HK-2 (cell line): ENCODE results near the gene SMG6.
A peak's percentile ranks its signal among the peaks of the same experiment; 100 is the strongest.

Experiments used
- DNase-seq: peaks from one replicate; pipeline ENCODE4 v3.0.0-alpha.2; 2018; ENCODE audit not compliant: unreplicated experiment

SMG6 gene

DNA sequence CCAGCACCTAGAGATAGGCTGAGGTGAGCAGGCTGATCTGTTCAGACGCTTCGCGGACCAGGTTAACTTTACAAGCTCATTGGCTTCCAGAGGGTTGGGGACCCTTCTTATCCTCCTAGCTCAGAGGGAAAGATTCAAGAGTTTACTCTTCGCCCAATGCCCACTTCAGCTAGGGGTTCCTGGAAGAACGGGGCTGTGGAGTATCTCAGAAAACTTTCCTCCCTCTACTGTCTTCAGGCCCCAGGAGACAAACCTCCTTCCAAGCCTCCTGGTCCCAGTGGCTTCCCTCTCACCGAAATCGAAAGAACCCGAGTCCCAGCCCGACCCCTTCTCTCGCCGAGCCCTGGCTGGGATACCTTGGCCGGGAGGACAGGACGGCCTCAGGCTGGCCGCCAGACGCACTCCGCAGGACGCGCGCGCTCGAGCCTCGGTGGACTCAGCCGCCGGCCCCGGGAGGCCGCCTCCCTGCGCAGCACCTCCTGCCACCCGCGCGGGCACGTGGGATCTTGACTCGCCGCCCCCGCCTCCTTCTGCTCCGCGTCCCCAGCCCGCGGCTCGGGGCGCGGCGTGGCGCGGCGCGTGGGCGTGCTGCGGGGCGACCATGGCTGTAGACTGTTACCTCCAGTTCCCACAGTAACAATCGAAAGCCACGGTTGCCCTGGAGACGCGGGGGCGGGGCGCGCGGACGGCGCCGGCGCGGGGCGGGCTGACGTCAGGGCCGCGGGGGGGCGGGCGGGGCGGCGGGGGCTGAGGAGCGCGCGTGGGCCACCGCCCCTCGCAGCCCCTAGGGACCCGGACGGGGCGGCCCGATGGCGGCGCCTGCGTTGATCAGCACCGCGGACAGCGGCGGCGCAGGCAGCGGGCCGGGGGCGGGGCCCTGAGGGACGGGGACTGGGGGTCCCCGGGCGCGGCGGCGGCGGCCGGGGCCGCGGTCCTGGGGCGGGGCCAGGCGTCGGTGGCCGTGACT lies 254.0 kb downstream of the SMG6 start:
- peak; percentile 87 for DNase-seq

DNA sequence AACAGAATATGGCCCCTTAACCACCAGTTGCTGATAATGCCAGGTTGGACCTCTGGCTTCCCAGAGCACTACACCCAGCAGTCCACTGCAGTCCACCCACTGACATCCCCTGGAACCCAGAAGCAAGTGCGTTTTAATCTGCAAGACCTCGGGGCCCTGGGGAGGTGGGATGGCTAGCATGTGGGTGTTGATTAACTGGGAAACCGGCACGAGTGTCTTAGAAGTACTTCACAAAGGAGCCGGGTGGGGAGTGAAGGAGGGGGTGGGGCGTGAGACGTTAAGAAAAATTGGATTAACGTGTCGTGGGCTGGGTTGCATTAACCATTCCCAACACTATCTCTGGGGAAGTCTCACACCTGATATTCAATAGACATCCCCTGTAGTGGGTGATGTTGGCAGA lies 254.8 kb downstream of the SMG6 start:
- DNase-seq: no peak

DNA sequence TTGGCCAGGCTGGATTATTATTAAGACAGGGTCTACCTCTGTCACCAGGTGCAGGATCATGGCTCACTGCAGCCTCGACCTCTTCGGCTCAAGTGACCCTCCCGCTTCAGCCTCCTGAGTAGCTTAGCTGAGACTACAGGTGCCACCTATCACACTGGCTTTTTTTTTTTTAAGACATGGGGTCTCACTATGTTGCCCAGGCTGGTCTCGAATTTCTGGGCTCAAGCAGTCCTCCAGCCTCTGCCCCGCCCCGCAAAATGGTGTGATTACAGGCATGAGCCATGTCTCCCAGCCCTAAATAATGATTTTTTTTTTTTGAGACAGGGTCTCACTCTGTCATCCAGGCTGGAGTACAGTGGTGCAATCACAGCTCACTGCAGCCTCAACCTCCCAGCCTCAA lies 256.0 kb downstream of the SMG6 start:
- DNase-seq: no peak

DNA sequence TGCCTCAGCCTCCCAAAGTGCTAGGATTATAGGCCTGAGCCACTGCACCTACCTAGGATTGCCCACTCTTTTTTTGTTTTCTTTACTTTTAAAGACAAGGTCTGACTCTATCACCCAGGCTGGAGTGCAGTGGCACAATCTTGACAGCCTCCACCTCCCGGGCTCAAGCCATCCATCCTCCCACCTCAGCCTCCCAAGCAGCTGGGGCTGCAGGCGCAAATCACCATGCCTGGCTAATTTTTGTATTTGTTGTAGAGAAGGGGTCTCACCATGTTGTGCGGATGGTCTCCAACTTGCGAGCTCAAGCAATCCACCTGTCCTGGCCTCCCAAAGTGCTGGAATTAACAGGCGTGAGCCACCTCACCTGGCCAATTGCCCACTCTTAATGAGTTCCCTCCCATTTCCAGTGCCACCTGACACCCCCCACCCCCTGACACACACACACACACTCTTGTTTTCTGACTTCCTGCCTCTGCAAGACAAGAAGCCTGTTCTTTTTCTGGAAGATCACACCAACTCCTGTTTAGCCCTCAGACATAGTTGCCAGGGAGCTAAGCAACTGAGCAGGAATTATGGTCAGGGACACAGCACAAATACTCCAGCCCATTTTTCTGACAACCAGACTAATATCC lies 259.2 kb downstream of the SMG6 start:
- no peak for DNase-seq

DNA sequence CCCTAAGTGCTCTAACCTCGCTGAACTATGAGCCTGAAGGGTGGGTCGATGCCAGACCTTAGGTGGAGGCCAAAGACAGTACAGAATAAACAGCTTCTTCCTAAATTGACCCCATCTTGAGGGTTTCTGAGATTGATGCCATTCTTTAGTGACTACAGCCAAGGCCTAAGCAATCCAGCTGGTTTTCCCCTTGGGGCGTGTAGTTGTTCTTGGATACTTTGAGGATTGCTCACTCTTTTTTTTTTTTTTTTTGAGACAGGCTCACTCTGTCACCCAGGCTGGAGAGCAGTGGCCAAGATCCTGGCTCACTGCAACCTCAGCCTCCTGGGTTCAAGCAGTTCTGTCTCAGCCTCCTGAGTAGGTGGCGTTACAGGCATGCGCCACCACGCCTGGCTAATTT lies 259.8 kb downstream of the SMG6 start:
- no peak for DNase-seq

DNA sequence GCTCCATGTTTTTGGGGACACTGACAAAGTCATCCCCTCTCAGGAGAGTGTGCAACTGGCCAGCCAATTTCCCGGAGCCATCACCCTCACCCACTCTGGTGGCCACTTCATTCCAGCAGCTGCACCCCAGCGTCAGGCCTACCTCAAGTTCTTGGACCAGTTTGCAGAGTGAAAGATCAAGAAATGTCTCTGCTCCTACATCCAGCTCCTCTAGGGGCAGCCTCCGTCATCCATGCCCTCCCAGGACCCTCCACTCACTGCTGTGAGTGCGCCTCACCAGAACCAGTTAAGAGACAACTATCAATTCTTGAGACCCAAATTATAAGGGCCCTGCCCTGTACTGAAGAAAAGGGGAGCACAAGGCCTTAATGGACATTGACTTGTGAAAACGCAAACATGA lies 260.7 kb downstream of the SMG6 start:
- DNase-seq: no peak

DNA sequence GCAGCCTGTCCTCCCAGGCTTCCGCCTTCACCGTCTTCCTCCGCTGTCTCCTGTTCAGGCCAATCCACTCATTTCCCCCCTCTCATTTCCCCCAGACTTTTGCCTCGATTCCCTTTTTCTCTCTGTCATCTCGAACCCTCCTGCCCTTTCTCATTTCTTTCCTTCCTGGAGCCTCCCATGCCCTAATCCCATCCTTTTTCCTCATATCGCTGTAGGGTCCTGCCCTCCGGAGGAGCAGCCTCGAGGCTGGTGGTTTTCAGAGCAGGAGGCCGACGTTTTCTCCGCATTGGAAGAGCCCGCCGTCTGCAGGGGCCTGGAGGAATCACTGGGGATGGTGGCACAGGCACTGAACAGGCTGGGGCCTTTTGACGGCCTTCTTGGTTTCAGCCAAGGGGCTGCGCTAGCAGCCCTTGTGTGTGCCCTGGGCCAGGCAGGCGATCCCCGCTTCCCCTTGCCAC lies 261.2 kb downstream of the SMG6 start:
- DNase-seq: peak; percentile 32

DNA sequence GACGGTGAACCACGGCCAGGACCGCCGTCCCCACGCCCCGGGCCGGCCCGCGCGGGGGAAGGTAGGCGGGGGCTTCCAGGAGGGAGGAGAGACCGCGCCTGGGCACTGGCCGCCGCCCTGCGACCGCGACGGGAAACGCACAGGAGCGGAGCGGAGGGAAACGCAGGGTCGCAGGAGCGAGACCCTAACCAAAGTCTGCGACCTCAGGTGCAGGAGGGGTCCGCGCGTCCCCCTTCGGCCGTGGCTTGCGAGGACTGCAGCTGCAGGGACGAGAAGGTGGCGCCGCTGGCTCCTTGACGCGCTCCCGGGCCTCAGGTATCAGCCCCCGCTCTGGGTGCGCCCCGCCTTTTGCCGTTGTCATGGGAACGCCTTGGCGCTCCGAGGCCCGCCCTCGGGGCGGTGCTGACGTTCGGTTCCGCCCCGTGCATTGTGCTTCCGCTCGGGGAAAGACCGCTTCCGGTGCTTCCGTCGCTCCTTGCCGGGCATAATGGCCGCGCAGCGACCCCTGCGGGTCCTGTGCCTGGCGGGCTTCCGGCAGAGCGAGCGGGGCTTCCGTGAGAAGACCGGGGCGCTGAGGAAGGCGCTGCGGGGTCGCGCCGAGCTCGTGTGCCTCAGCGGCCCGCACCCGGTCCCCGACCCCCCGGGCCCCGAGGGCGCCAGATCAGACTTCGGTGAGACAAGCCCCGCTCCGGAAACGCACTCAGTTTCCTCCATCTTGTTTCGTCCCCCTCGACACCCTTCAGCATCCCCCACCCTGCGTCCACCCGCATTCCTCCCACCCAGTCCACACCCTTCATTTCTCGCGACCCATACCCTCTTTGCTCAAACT lies 261.8 kb downstream of the SMG6 start, which contains the start of gene OVCA2:
Gene OVCA2, plus strand, starts transcription at position 462 of the 829 bp plus-strand sequence. Its CDS starts 26 bp downstream, at position 488.
- peak; percentile 95 for DNase-seq

DNA sequence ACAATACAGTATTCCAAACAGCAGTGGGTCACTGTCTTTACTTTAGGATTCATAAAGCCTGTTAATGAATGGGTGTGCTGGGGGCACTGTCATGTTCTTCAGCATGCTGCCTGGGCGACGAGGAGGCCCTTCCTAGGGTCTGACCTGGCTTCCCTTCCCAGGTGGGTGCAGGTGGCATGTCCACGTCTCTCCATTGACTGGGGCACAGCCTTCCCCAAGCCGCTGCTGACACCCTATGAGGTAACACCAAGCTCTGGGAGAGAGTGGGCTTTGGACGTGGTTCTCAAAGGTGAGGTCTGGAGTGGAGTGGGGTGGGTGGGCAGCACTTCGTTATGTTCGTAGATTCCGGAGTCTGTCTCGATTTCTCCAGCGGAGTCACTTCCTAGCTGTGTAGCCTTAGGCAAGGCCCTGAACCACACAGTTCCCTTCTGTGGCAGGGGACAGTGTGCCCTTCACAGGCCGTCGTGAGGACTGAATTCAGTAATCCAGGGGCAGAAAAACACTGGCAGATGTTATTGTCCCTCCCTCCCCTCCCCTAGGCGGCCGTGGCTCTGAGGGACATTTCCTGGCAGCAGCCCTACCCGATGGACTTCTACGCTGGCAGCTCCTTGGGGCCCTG lies 262.5 kb downstream of the SMG6 start:
- DNase-seq: no peak

DNA sequence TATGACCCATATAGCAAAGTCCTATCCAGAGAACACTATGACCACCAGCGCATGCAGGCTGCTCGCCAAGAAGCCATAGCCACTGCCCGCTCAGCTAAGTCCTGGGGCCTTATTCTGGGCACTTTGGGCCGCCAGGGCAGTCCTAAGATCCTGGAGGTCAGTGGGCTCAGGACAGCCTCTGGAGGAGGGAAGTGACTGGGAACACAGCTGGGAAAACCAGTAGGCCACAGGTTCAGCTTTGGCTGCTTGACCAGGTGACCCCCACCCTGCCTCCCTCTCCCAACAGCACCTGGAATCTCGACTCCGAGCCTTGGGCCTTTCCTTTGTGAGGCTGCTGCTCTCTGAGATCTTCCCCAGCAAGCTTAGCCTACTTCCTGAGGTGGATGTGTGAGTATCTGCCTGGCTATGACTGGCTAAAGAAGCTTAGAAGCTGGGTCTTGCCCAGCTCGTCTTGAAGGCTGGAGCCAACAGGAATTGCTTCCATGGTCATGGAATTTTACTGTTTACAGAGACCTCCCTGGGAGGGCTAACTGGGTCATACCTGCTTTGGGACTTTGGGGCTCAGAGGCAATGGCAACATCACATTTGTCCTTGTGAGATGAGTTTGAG lies 263.3 kb downstream of the SMG6 start:
- DNase-seq: no peak

DNA sequence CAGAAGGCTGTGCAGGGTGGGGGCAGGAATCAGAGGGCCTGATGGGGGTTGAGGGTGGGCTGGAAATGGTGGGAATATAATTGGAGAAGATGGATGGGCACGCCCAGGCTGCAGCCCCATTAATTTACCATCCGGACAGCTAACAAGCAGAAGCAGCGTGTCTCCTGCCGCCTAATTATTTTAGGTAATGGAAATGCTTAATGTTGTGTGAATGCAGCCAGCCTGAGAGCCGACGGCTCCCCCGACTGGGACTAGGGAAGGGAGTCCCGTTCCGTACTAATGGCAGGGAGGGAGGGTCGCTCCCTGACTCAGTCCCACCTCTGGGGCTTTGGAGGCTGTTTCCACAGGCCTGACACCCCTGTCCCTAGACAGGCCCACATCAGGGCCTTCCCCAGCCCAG lies 266.4 kb downstream of the SMG6 start:
- DNase-seq: no peak

DNA sequence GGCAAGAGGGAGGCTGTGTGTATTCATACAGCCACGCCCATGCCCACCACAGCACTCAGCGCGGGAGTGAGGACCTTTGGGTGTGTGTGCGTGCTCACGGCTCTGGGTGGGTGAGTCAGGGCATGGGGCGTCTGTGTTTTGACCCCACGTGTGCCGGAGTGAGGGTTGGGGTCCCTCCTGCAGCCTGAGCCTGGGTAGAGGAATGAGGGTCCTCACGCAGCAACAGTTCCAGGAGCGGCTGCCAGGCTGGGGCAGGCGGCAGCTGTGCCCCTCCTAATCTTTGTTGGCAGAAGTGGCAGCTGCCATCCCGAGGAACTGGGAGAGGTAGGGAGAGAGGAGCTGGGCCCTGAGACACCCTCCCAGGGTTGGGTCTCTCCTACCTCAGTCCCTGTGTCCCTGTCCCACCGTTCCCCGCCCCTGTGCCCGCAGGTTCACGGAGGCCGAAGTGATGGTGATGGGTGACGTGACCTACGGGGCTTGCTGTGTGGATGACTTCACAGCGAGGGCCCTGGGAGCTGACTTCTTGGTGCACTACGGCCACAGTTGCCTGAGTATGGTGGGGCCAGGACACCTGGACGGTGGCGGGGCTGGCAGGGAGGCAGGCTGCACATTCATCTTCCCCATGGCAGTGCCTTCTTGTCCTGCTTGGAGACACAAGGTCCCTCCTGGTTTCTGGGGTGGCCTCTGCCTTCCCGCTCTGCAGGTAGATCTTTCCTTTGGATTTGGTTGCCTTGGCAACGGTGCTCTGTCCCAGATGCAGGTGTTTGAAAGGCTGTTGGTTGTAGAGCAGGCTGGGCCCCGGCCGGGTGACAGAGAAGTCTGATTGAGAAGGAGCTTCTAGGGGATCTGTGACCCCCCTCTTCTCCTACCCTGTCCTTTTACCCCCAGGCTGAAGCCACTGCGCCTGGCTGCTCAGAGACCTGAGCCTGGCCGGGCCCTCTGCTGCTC lies 267.8 kb downstream of the SMG6 start:
- DNase-seq: no peak

DNA sequence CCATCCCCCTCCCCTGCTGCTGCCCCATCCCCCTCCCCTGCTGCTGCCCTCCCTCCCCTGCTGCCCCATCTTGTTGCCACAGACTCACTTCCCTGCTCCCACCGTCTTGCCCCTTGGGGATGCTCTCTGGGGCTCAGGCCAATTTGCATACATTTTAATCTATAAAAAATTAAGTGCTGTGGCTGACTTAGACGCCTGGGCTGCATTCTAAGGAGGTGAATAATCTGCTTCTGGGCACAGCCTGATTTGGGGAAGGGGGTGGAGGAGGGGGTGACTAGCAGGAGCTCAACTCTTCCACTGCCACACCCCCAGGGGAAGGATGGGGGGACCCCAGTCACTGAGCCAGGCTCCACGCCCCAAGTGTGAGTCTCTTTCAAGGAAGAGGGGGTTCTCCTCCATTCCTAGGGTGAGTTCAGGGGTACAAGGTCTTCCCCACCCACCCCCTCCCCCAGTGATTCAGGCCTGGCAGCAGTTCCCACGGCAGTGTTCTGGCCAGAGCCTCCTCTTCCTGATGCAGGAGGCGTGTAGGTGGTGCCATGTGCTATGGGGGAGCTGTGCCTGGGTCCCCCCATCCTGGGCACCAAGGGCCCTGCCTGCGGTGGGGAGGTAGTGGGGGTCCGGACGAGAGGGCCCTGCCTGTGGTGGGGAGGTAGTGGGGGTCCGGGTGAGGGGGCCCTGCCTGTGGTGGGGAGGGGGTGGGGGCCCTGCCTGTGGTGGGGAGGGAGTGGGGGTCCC lies 268.6 kb downstream of the SMG6 start:
- DNase-seq: peak; percentile 63

DNA sequence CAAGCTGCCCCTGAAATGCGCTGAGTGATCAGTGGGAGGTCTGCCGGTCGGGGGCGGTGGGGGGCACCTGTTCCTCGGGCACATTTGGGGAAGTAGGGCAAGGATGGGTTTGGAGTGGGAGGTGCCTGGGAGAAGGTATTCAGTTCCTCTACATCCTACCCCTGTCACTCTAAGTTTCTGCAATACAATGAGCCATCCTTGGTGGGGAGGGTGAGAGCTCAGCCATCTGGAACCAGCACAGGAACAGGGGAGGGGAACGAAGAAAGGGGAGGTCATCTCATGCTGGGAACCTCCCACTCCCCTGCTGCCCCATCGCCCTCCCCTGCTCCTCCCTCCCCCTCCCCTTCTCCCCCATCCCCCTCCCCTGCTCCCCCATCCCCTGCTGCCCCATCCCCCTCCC lies 269.4 kb downstream of the SMG6 start:
- peak; percentile 63 for DNase-seq

DNA sequence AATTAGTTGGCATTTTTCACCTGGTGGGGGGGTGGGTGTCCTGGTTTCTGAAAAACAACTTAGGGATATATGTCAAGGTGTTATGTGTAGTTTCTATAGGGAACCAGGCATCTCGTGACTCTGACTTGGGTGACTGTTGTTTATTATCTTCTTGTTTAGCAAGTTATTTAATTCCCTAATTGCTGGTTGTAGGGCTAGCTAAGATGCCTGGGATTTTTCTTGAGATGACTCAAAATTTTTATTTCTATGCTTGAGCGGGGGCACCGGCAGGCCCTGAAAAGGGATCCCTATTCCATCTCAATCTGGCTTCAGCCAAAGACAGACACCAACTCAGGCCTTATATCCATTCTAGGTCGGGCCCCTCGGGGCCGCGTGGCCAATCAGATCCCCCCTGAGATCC lies 270.4 kb downstream of the SMG6 start:
- DNase-seq: no peak

DNA sequence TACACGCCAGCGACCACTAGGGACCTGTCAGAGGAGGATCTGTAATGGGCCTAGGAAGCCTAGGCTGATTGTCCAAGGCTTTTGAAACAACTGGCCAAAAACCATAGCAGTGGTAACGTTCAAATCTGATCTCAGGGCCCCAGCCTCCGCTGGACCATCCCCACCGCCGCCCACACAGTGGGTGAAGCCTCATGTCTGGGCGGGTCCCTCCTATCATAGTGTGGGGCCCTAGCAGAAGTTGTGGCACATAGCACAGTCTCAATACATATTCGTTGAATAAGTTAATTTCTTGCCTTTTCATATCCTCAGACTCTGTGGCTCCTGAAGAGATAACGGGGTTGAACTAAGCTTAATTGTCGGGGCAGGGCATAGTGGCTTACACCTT lies 272.8 kb downstream of the SMG6 start:
- peak; percentile 70 for DNase-seq

DNA sequence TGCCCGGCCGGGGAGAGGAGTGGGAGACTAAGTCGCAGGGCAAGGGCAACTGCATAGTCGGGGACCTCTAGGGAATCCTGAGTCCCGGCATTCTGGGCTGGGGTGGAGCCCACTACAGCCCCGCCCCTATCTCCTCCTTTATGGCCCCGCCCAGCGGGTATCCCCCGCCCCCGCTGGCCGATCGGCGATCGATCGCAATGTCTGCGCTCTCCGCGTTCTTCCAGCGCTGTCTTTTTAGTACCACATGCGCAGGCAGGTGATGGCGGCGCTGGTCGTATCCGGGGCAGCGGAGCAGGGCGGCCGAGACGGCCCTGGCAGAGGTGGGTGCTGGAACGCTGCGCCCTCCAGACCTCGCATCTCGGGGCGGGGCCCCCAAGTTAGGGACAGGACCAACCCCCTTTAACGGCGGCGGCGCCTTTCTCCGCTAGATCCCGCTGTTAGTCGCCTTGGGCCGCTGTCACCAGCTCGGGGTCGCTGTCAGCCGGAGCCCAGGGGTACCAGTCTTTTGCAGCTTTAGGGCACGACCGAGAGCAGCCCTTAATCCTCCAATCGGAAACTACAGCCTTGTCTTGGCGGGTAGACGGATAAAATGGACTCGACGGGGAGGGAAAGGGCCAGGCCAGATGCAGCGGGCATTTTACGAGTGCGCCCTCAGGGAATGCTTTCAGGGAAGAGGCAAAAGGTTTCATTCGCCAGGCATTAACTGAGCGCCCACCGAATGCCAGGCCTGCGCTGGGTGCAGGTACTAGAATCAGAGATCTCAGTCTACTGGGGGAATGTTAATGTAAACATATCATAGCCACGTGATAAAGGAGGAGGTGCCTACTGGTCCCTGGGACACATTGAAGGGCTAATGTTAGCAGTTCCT lies 273.4 kb downstream of the SMG6 start, which contains the start of gene DPH1:
Gene DPH1, plus strand, starts transcription at position 243 of the 868 bp plus-strand sequence. Its CDS starts 17 bp downstream, at position 260.
- DNase-seq: peak; percentile 87

DNA sequence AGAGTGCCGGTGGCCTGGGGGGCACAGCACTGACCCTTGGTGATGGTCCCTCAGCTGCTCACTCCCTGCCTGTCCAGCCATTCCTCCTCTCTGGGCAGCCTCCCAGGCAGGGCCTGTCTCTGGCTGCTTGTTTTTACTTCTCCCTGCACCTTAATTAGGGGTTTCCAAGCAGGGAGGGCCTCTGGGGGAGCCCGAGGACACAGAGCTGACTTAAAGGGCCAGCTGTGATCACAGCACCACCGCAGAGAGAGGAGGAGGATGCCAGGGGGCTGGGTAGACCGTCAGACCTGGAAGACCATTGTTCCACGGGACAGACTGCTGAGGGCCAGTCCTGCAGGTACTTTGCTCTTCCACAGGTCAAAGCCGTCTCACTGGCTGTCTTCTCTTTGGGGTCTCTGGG lies 274.8 kb downstream of the SMG6 start:
- no peak for DNase-seq
